Activated CD4-positive, alpha-beta memory T cell treated with anti-CD3 and anti-CD28 coated beads for 36 hours (primary cell): Measurements from ENCODE around the gene GBP7. TPM values are rescaled to one million over a fixed set of nuclear protein-coding genes. Genes with fewer than 3 reads are reported as not detected.
A peak's percentile ranks its signal among the peaks of the same experiment; 100 is the strongest.

ENCODE experiments used
- CTCF ChIA-PET: fragments of 350-600 bp; sonication (Branson Sonifier 250); formaldehyde crosslinking; loops from one replicate; lab custom pipeline; 2021; ENCODE audit warnings: antibody characterized with exemption, inconsistent platforms; lab: Charles Lee
- POLR2A ChIA-PET: fragments of 350-600 bp; sonication (Branson Sonifier 250); formaldehyde crosslinking; loops from one replicate; lab custom pipeline; 2021; ENCODE audit warnings: antibody characterized with exemption; lab: Charles Lee
- DNase-seq: peaks from one replicate; pipeline ENCODE4 v3.0.0-alpha.2; 2020
- H3K27ac Mint-ChIP-seq: one replicate; pipeline ENCODE4 v1.8.0; 2021; ENCODE audit warnings: mixed read lengths
- H3K27me3 Mint-ChIP-seq: one replicate; pipeline ENCODE4 v1.8.0; 2021; ENCODE audit warnings: mixed read lengths
- H3K36me3 Mint-ChIP-seq: one replicate; pipeline ENCODE4 v1.8.0; 2021; ENCODE audit warnings: mixed read lengths
- H3K4me1 Mint-ChIP-seq: one replicate; pipeline ENCODE4 v1.8.0; 2021; ENCODE audit warnings: low read depth, mixed read lengths
- H3K4me3 Mint-ChIP-seq: one replicate; pipeline ENCODE4 v1.8.0; 2021; ENCODE audit warnings: mild to moderate bottlenecking, mixed read lengths
- H3K9me3 Mint-ChIP-seq: one replicate; pipeline ENCODE4 v1.8.0; 2021; ENCODE audit warnings: mixed read lengths
- intact Hi-C: fragments of 100-400 bp; cut with micrococcal nuclease; formaldehyde crosslinking; loops from one replicate; pipeline ENCODE4 v1.15.1; 2023
- total RNA-seq, 2 experiments: library from RNA; stranded (reverse); gene quantifications; one replicate each; pipeline ENCODE4 v1.2.3, GENCODE V29; 2021

Gene GBP7
- total RNA-seq, 2 experiments from 2014 or later, result not detected

GRCh38 chr1:89104147-89104546, 71.7 kb downstream of the GBP7 start:
- DNase-seq, result no peak
- no peak overlapping the region for H3K4me3 Mint-ChIP-seq
- CTCF ChIA-PET, result no interaction called here
- H3K9me3 Mint-ChIP-seq, result no peaks in the 10 kb centered on the region
- intact Hi-C loops, result loop anchor here (1.0 to 5.0 kb wide), 2 partner anchors 22 to 37 kb away; partner anchors contain the start of genes GBP1 and GBP2
- peaks cover 52% of the 10 kb centered on the region for H3K4me1 Mint-ChIP-seq
- peaks cover 61% of the 10 kb centered on the region for H3K36me3 Mint-ChIP-seq
- H3K27me3 Mint-ChIP-seq, result no peaks in the 10 kb centered on the region
- POLR2A ChIA-PET, result interaction anchor here (1.0 kb wide), 1 partner anchor 95 kb away, joined by 3 read pairs; the partner anchor contains the start of gene GBP4
- H3K27ac Mint-ChIP-seq, result peak overlapping the region; percentile 69

GRCh38 chr1:89102021-89102420, 73.8 kb downstream of the GBP7 start:
- peak overlapping the region; percentile 23 for H3K27ac Mint-ChIP-seq
- intact Hi-C loops, result loop anchor here (5.0 kb wide), 1 partner anchor 35 kb away; the partner anchor contains the start of gene GBP1
- CTCF ChIA-PET, result no interaction called here

GRCh38 chr1:89100412-89100811, 75.4 kb downstream of the GBP7 start:
- intact Hi-C loops, result loop anchor here (5.0 kb wide), 1 partner anchor 33 kb away; the partner anchor contains the start of gene GBP1
- Mint-ChIP-seq H3K9me3 (peaks cover 17% of the 10 kb centered on the region), H3K27ac (no peak overlapping the region), H3K36me3 (peaks cover 31% of the 10 kb centered on the region), H3K4me1 (peaks cover 26% of the 10 kb centered on the region), H3K27me3 (no peaks in the 10 kb centered on the region), H3K4me3 (no peak overlapping the region)
- no peak for DNase-seq
- POLR2A ChIA-PET, result no interaction called here
- CTCF ChIA-PET, result interaction anchor here (1.4 kb wide), 1 partner anchor 101 kb away, joined by 3 read pairs; no protein-coding TSS in a partner anchor

More at GRCh38 chr1:89102021-89102420, 73.8 kb downstream of the GBP7 start:
- Mint-ChIP-seq H3K9me3 (peaks cover 4% of the 10 kb centered on the region), H3K27me3 (no peaks in the 10 kb centered on the region), H3K4me3 (no peak overlapping the region), H3K4me1 (peaks cover 41% of the 10 kb centered on the region), H3K36me3 (peaks cover 43% of the 10 kb centered on the region)
- POLR2A ChIA-PET, result no interaction called here
- no peak for DNase-seq

- Mint-ChIP-seq H3K27me3 (no peaks in the 10 kb centered on the region), H3K4me3 (no peak overlapping the region)
- DNase-seq, result no peak
Observed at GRCh38 chr1:89098857-89099256, 76.9 kb downstream of the GBP7 start.

GRCh38 chr1:89095737-89096136, 80.1 kb downstream of the GBP7 start:
- no peak for DNase-seq
- Mint-ChIP-seq H3K4me3 (no peak overlapping the region), H3K9me3 (peaks cover 17% of the 10 kb centered on the region), H3K27ac (no peak overlapping the region), H3K4me1 (peaks cover under 1% of the 10 kb centered on the region), H3K27me3 (no peaks in the 10 kb centered on the region), H3K36me3 (peaks cover 6% of the 10 kb centered on the region)
- intact Hi-C loops, result no loop called here
- POLR2A ChIA-PET, result no interaction called here
- CTCF ChIA-PET, result no interaction called here

More at GRCh38 chr1:89098857-89099256, 76.9 kb downstream of the GBP7 start:
- POLR2A ChIA-PET, result no interaction called here
- Mint-ChIP-seq H3K4me1 (peaks cover 11% of the 10 kb centered on the region), H3K27ac (no peak overlapping the region), H3K9me3 (peaks cover 17% of the 10 kb centered on the region), H3K36me3 (peaks cover 15% of the 10 kb centered on the region)
- CTCF ChIA-PET, result no interaction called here
- intact Hi-C loops, result no loop called here

GRCh38 chr1:89089962-89090361, 85.8 kb downstream of the GBP7 start:
- intact Hi-C loops, result loop anchor here (5.0 kb wide), 1 partner anchor 362 kb away; no protein-coding TSS in a partner anchor
- no peak for DNase-seq
- Mint-ChIP-seq H3K4me3 (no peak overlapping the region), H3K27me3 (no peaks in the 10 kb centered on the region), H3K9me3 (no peaks in the 10 kb centered on the region), H3K36me3 (no peaks in the 10 kb centered on the region), H3K4me1 (peaks cover 7% of the 10 kb centered on the region), H3K27ac (no peak overlapping the region)
- ChIA-PET CTCF (interaction anchor here (1.0 kb wide), 1 partner anchor 268 kb away, joined by 3 read pairs; no protein-coding TSS in a partner anchor), POLR2A (no interaction called here)

- Mint-ChIP-seq H3K4me3 (no peak overlapping the region), H3K36me3 (no peaks in the 10 kb centered on the region), H3K27ac (no peak overlapping the region), H3K27me3 (no peaks in the 10 kb centered on the region), H3K4me1 (peaks cover 7% of the 10 kb centered on the region), H3K9me3 (no peaks in the 10 kb centered on the region)
- CTCF ChIA-PET, result interaction anchor here (0.9 kb wide), 1 partner anchor 270 kb away, joined by 3 read pairs; no protein-coding TSS in a partner anchor
- intact Hi-C loops, result loop anchor here (5.0 kb wide), 1 partner anchor 364 kb away; no protein-coding TSS in a partner anchor
- no peak for DNase-seq
- POLR2A ChIA-PET, result no interaction called here
Observed at GRCh38 chr1:89088572-89088971, 87.2 kb downstream of the GBP7 start.

GRCh38 chr1:89087241-89087640, 88.6 kb downstream of the GBP7 start:
- POLR2A ChIA-PET, result no interaction called here
- intact Hi-C loops, result loop anchor here (5.0 kb wide), 1 partner anchor 365 kb away; no protein-coding TSS in a partner anchor
- Mint-ChIP-seq H3K4me3 (no peak overlapping the region), H3K9me3 (no peaks in the 10 kb centered on the region), H3K4me1 (peaks cover 7% of the 10 kb centered on the region), H3K27ac (no peak overlapping the region), H3K36me3 (no peaks in the 10 kb centered on the region), H3K27me3 (no peaks in the 10 kb centered on the region)
- CTCF ChIA-PET, result interaction anchor here (1.0 kb wide), 1 partner anchor 9 kb away, joined by 3 read pairs; no protein-coding TSS in a partner anchor
- no peak for DNase-seq

GRCh38 chr1:89085781-89086180, 90.0 kb downstream of the GBP7 start:
- H3K27ac Mint-ChIP-seq, result no peak overlapping the region
- peaks cover 3% of the 10 kb centered on the region for H3K9me3 Mint-ChIP-seq
- no peaks in the 10 kb centered on the region for H3K27me3 Mint-ChIP-seq
- H3K36me3 Mint-ChIP-seq, result no peaks in the 10 kb centered on the region
- H3K4me3 Mint-ChIP-seq, result no peak overlapping the region
- CTCF ChIA-PET, result interaction anchor here (0.6 to 2.8 kb wide), 35 partner anchors 17 to 379 kb away, joined by 3 to 30 read pairs (median 4); partner anchors contain the start of genes GBP1, GBP2, GBP5 and GBP6
- peaks cover 6% of the 10 kb centered on the region for H3K4me1 Mint-ChIP-seq
- DNase-seq, result peak; percentile 43
- POLR2A ChIA-PET, result no interaction called here
- intact Hi-C loops, result loop anchor here (1.0 to 5.0 kb wide), 3 partner anchors 191 to 367 kb away; no protein-coding TSS in a partner anchor

Other genes with a start within 250 kb of the GBP7 start
- 10 to 100 TPM; 66.8 to 71.4 TPM for gene KYAT3, start 183.4 kb downstream of the GBP7 start, total RNA-seq
- gene RBMXL1, start 183.4 kb downstream of the GBP7 start, total RNA-seq, result 10 to 100 TPM; 28.1 to 31.5 TPM
- gene GBP3, start 153.1 kb downstream of the GBP7 start, total RNA-seq, result 1 to 10 TPM; 4.5 to 5.7 TPM
- 10 to 100 TPM; 66.9 to 67.9 TPM for gene GBP1, start 110.8 kb downstream of the GBP7 start, total RNA-seq
- gene GBP2, start 49.9 kb downstream of the GBP7 start, total RNA-seq, result 100 to 1,000 TPM; 396 to 403 TPM
- 10 to 100 TPM; 26.5 to 29.9 TPM for gene GBP4, start 22.9 kb upstream of the GBP7 start, total RNA-seq
- gene GBP5, start 96.9 kb upstream of the GBP7 start, total RNA-seq, result 10 to 100 TPM; 95.1 to 95.7 TPM
- under 1 TPM; 0.73 to 0.81 TPM for gene GBP6, start 188.1 kb upstream of the GBP7 start, total RNA-seq